CD14-positive monocyte (primary cell): ENCODE results near the gene IGFBP2. TPM values are rescaled to one million over a fixed set of nuclear protein-coding genes. Genes with fewer than 3 reads are reported as not detected.

Experiments
- DNase-seq, 3 donors: peaks; one replicate each; pipeline ENCODE4 v3.0.0-alpha.2; 2011 to 2022
- H2AFZ ChIP-seq: 2 replicates; pipeline ENCODE4 v1.6.0; 2012; ENCODE audit warnings: mild to moderate bottlenecking, low read depth, low read length, inconsistent platforms; ENCODE audit not compliant: insufficient read depth, poor library complexity, severe bottlenecking
- H3K27ac ChIP-seq, 2 donors: 1 replicate in 1 of 2; 2 replicates in 1 of 2; pipeline ENCODE4 v1.5.1; 2012 to 2013; ENCODE audit warnings: low read length in 2 of 2, control low read depth in 1 of 2, inconsistent platforms in 1 of 2, low read depth in 1 of 2, mild to moderate bottlenecking in 1 of 2
- H3K27me3 ChIP-seq, 2 donors: one replicate each; pipeline versions ENCODE4 v1.6.0 to v1.6.1; 2011 to 2013; ENCODE audit warnings: low read length in 2 of 2; ENCODE audit not compliant: control insufficient read depth in 2 of 2, insufficient read depth in 2 of 2
- H3K36me3 ChIP-seq, 2 donors: replicated peaks in 1 of 2; 1 replicate in 1 of 2; 2 replicates in 1 of 2; pipeline versions ENCODE4 v1.5.1 to v1.6.1; 2012 to 2013; ENCODE audit warnings: low read length in 2 of 2, control low read depth in 1 of 2, inconsistent platforms in 1 of 2, mild to moderate bottlenecking in 1 of 2; ENCODE audit not compliant: insufficient read depth in 2 of 2, control insufficient read depth in 1 of 2
- H3K4me1 ChIP-seq, 2 donors: 1 replicate in 1 of 2; 2 replicates in 1 of 2; pipeline versions ENCODE4 v1.5.1 to v1.6.1; 2012 to 2013; ENCODE audit warnings: low read length in 2 of 2, control low read depth in 1 of 2, inconsistent platforms in 1 of 2, mild to moderate bottlenecking in 1 of 2, moderate library complexity in 1 of 2; ENCODE audit not compliant: insufficient read depth in 2 of 2, control insufficient read depth in 1 of 2
- H3K4me2 ChIP-seq: replicated peaks from 2 replicates; pipeline ENCODE3; 2012; ENCODE audit warnings: low read length, moderate library complexity, mild to moderate bottlenecking; ENCODE audit not compliant: poor library complexity, severe bottlenecking; ENCODE audit errors: extremely low read depth
- H3K4me3 ChIP-seq, 3 experiments: fragments of 200-600 bp in 1 of 3; sonication (generic) in 1 of 3; replicated peaks in 1 of 3; 1 replicate in 2 of 3; 2 replicates in 1 of 3; pipeline ENCODE4 v1.5.1; 2011 to 2013; ENCODE audit warnings: low read length in 3 of 3, mild to moderate bottlenecking in 3 of 3, control low read depth in 2 of 3, low read depth in 2 of 3, inconsistent platforms in 1 of 3, moderate library complexity in 1 of 3
- H3K79me2 ChIP-seq: 2 replicates; pipeline ENCODE4 v1.6.0; 2012; ENCODE audit warnings: mild to moderate bottlenecking, control low read depth, inconsistent platforms, low read length, moderate library complexity; ENCODE audit not compliant: insufficient read depth
- H3K9ac ChIP-seq: 2 replicates; pipeline ENCODE4 v1.6.0; 2017; ENCODE audit warnings: low read length, mild to moderate bottlenecking; ENCODE audit not compliant: insufficient read depth, poor library complexity, severe bottlenecking
- H3K9me3 ChIP-seq, 2 donors: replicated peaks in 1 of 2; 1 replicate in 1 of 2; 2 replicates in 1 of 2; pipeline versions ENCODE4 v1.5.1 to v1.6.1; 2012 to 2013; ENCODE audit warnings: low read length in 2 of 2, control low read depth in 1 of 2; ENCODE audit not compliant: control insufficient read depth in 1 of 2, insufficient read depth in 1 of 2
- H4K20me1 ChIP-seq: 2 replicates; pipeline ENCODE4 v1.6.0; 2012; ENCODE audit warnings: mild to moderate bottlenecking, low read length, control low read depth, moderate library complexity; ENCODE audit not compliant: insufficient read depth
- H3K27ac Mint-ChIP-seq, 7 donors: one replicate each; pipeline ENCODE4 v1.8.0; 2020; ENCODE audit warnings: mild to moderate bottlenecking in 7 of 7, mixed read lengths in 7 of 7, moderate library complexity in 6 of 7, inconsistent platforms in 2 of 7
- H3K27me3 Mint-ChIP-seq, 3 donors: one replicate each; pipeline ENCODE4 v1.8.0; 2021 to 2022; ENCODE audit warnings: low read depth in 3 of 3, mild to moderate bottlenecking in 3 of 3, mixed read lengths in 3 of 3, moderate library complexity in 3 of 3, inconsistent platforms in 1 of 3
- H3K36me3 Mint-ChIP-seq, 2 donors: one replicate each; pipeline ENCODE4 v1.8.0; 2020; ENCODE audit warnings: mixed read lengths in 2 of 2, inconsistent platforms in 1 of 2, mild to moderate bottlenecking in 1 of 2
- H3K4me1 Mint-ChIP-seq: one replicate; pipeline ENCODE4 v1.8.0; 2020; ENCODE audit warnings: mild to moderate bottlenecking, mixed read lengths
- H3K4me3 Mint-ChIP-seq, 2 donors: one replicate each; pipeline ENCODE4 v1.8.0; 2020; ENCODE audit warnings: mild to moderate bottlenecking in 2 of 2, mixed read lengths in 2 of 2, moderate library complexity in 1 of 2
- H3K9me3 Mint-ChIP-seq, 7 donors: one replicate each; pipeline ENCODE4 v1.8.0; 2020 to 2022; ENCODE audit warnings: mixed read lengths in 7 of 7, mild to moderate bottlenecking in 6 of 7, moderate library complexity in 6 of 7, inconsistent platforms in 2 of 7
- CTCF ChIP-seq: fragments of 200-600 bp; IDR thresholded peaks from one replicate; pipeline ENCODE4 v1.8.0; 2022; ENCODE audit warnings: antibody characterized with exemption, mild to moderate bottlenecking
- WGBS: methylation state at CpG from one replicate; pipeline ENCODE4 v1.1.5; 2013; ENCODE audit warnings: missing lambda C conversion rate; ENCODE audit not compliant: insufficient coverage; 5-methylcytosine and 5-hydroxymethylcytosine counted together
- intact Hi-C, 2 donors: fragments of 100-400 bp; cut with micrococcal nuclease; formaldehyde crosslinking; loops; one replicate each; pipeline versions ENCODE4 v1.15.0 to v1.15.1; 2023
- polyA plus RNA-seq, 3 donors: library from polyadenylated mRNA; depleted of rRNA in 1 of 3; unstranded in 2 of 3; stranded (reverse) in 1 of 3; fragments of 300-500 nt in 2 of 3; fragments of >200 nt in 1 of 3; fragmentation: Illumina TruSeq in 2 of 3; gene quantifications; 1 replicate in 2 of 3; 2 replicates in 1 of 3; pipeline ENCODE4 v1.2.3, GENCODE V29; 2012 to 2021

IGFBP2 gene
- polyA plus RNA-seq, 3 donors = 1.6 TPM; not detected in 2

- Histone ChIP-seq H3K79me2 (no peaks in the 10 kb centered on the region), H3K4me1 (no peaks in the 10 kb centered on the region), H3K4me2 (no peak overlapping the region), H3K27me3 (no peaks in the 10 kb centered on the region), H4K20me1 (no peaks in the 10 kb centered on the region), H3K4me3 (no peak overlapping the region), H3K9ac (no peak overlapping the region), H2AFZ (no peak overlapping the region), H3K36me3 (no peaks in the 10 kb centered on the region), H3K27ac (no peak overlapping the region), H3K9me3 (no peaks in the 10 kb centered on the region)
- Mint-ChIP-seq H3K9me3 (peaks cover 0 to 2% (median 0%) of the 10 kb centered on the region in 7 donors), H3K4me3 (no peak overlapping the region), H3K36me3 (no peaks in the 10 kb centered on the region), H3K27ac (no peak overlapping the region), H3K4me1 (no peaks in the 10 kb centered on the region), H3K27me3 (peaks cover 14 to 20% (median 18%) of the 10 kb centered on the region in 3 donors)
- 96% methylated on average over 3 of the region's 10 CpGs for WGBS
- DNase-seq = no peak
- intact Hi-C loops = no loop called here
- no peak for TF ChIP-seq CTCF
Measured at GRCh38 chr2:216673021-216673420, 39.8 kb downstream of the IGFBP2 start.

GRCh38 chr2:216673609-216674008 is 40.4 kb downstream of the IGFBP2 start:
- H3K9ac ChIP-seq = no peak overlapping the region
- DNase-seq = no peak
- Mint-ChIP-seq H3K36me3 (no peaks in the 10 kb centered on the region), H3K9me3 (peaks cover 0 to 2% (median 0%) of the 10 kb centered on the region in 7 donors), H3K4me1 (no peaks in the 10 kb centered on the region), H3K27ac (no peak overlapping the region), H3K27me3 (peaks cover 14 to 18% (median 18%) of the 10 kb centered on the region in 3 donors), H3K4me3 (no peak overlapping the region)
- no peaks in the 10 kb centered on the region for H3K9me3 ChIP-seq
- no peak overlapping the region for H3K4me3 ChIP-seq
- no peak for TF ChIP-seq CTCF
- H3K27me3 ChIP-seq = no peaks in the 10 kb centered on the region
- H4K20me1 ChIP-seq = no peaks in the 10 kb centered on the region
- no peaks in the 10 kb centered on the region for H3K79me2 ChIP-seq
- 100% methylated on average over 8 of the region's 9 CpGs for WGBS
- no peaks in the 10 kb centered on the region for H3K4me1 ChIP-seq
- no peak overlapping the region for H3K4me2 ChIP-seq
- no peaks in the 10 kb centered on the region for H3K36me3 ChIP-seq
- intact Hi-C loops = no loop called here
- H3K27ac ChIP-seq = no peak overlapping the region
- H2AFZ ChIP-seq = no peak overlapping the region
